ENCODE measurements around the gene HK2. TPM values are rescaled to one million over a fixed set of nuclear protein-coding genes. Genes with fewer than 3 reads are reported as not detected.

The HK2 gene
- polyA plus RNA-seq, 3 donors, result 13.0 to 23.8 (median 13.2) TPM

- DNase-seq (ENCODE audit: extremely low read depth in 1 of 11, low read depth in 9 of 11, low spot score in 4 of 11), result no peak
Observed at GRCh38 chr2:74870951-74871350, 37.0 kb downstream of the HK2 start.

- no peak for DNase-seq (ENCODE audit: extremely low read depth in 1 of 11, low read depth in 9 of 11, low spot score in 4 of 11)
Observed at GRCh38 chr2:74871414-74871813, 37.5 kb downstream of the HK2 start.

GRCh38 chr2:74872389-74872836 is 38.5 kb downstream of the HK2 start:
- DNase-seq (ENCODE audit: extremely low read depth in 1 of 11, low read depth in 9 of 11, low spot score in 4 of 11), result no peak

- no peak for DNase-seq (ENCODE audit: extremely low read depth in 1 of 11, low read depth in 9 of 11, low spot score in 4 of 11)
Observed at GRCh38 chr2:74873012-74873665, 39.2 kb downstream of the HK2 start.

- DNase-seq (ENCODE audit: extremely low read depth in 1 of 11, low read depth in 9 of 11, low spot score in 4 of 11), result no peak
Observed at GRCh38 chr2:74873678-74874640, 40.0 kb downstream of the HK2 start.

- peak in 9 of 11 donors; percentile 19 to 49 (median 40) for DNase-seq (ENCODE audit: extremely low read depth in 1 of 11, low read depth in 9 of 11, low spot score in 4 of 11)
Observed at GRCh38 chr2:74876081-74876886, 42.4 kb downstream of the HK2 start.

- no peak for DNase-seq (ENCODE audit: extremely low read depth in 1 of 11, low read depth in 9 of 11, low spot score in 4 of 11)
Observed at GRCh38 chr2:74877376-74877775, 43.4 kb downstream of the HK2 start.

GRCh38 chr2:74877781-74878433 is 44.0 kb downstream of the HK2 start:
- no peak for DNase-seq (ENCODE audit: extremely low read depth in 1 of 11, low read depth in 9 of 11, low spot score in 4 of 11)

GRCh38 chr2:74878551-74878950 is 44.6 kb downstream of the HK2 start:
- DNase-seq (ENCODE audit: extremely low read depth in 1 of 11, low read depth in 9 of 11, low spot score in 4 of 11), result no peak

- no peak for DNase-seq (ENCODE audit: extremely low read depth in 1 of 11, low read depth in 9 of 11, low spot score in 4 of 11)
Observed at GRCh38 chr2:74880054-74880728, 46.3 kb downstream of the HK2 start.

- no peak for DNase-seq (ENCODE audit: extremely low read depth in 1 of 11, low read depth in 9 of 11, low spot score in 4 of 11)
Observed at GRCh38 chr2:74881176-74881575, 47.2 kb downstream of the HK2 start.

GRCh38 chr2:74881626-74882298 is 47.8 kb downstream of the HK2 start:
- no peak for DNase-seq (ENCODE audit: extremely low read depth in 1 of 11, low read depth in 9 of 11, low spot score in 4 of 11)

- DNase-seq (ENCODE audit: extremely low read depth in 1 of 11, low read depth in 9 of 11, low spot score in 4 of 11), result no peak
Observed at GRCh38 chr2:74882299-74882687, 48.4 kb downstream of the HK2 start.

- DNase-seq (ENCODE audit: extremely low read depth in 1 of 11, low read depth in 9 of 11, low spot score in 4 of 11), result no peak
Observed at GRCh38 chr2:74883011-74883410, 49.1 kb downstream of the HK2 start.

GRCh38 chr2:74884118-74884762 is 50.3 kb downstream of the HK2 start:
- DNase-seq (ENCODE audit: extremely low read depth in 1 of 11, low read depth in 9 of 11, low spot score in 4 of 11), result no peak

- no peak for DNase-seq (ENCODE audit: extremely low read depth in 1 of 11, low read depth in 9 of 11, low spot score in 4 of 11)
Observed at GRCh38 chr2:74884866-74885265, 50.9 kb downstream of the HK2 start.

- no peak for DNase-seq (ENCODE audit: extremely low read depth in 1 of 11, low read depth in 9 of 11, low spot score in 4 of 11)
Observed at GRCh38 chr2:74886251-74886650, 52.3 kb downstream of the HK2 start.
